IPS-NIHi11 (cell line): Measurements from ENCODE around the gene TCERG1L.

Experiments used
- DNase-seq: peaks from one replicate; pipeline ENCODE4 v3.0.0; 2012; ENCODE audit warnings: mixed read lengths, low spot score

Gene TCERG1L

GRCh38 chr10:131065673-131066305, 245.7 kb downstream of the TCERG1L start:
- no peak for DNase-seq

GRCh38 chr10:131063311-131063710, 248.2 kb downstream of the TCERG1L start:
- DNase-seq = no peak

- DNase-seq = no peak
These were observed 248.8 kb downstream of the TCERG1L start for GRCh38 chr10:131062621-131063260.

GRCh38 chr10:131061216-131061615, 250.3 kb downstream of the TCERG1L start:
- DNase-seq = no peak

- DNase-seq = no peak
These were observed 251.6 kb downstream of the TCERG1L start for GRCh38 chr10:131059881-131060280.

GRCh38 chr10:131058799-131059198, 252.7 kb downstream of the TCERG1L start:
- no peak for DNase-seq

GRCh38 chr10:131056781-131057180, 254.7 kb downstream of the TCERG1L start:
- DNase-seq = no peak

GRCh38 chr10:131056091-131056579, 255.4 kb downstream of the TCERG1L start:
- no peak for DNase-seq

- DNase-seq = no peak
These were observed 256.1 kb downstream of the TCERG1L start for GRCh38 chr10:131055437-131055836.

- DNase-seq = no peak
These were observed 258.3 kb downstream of the TCERG1L start for GRCh38 chr10:131053192-131053591.

- no peak for DNase-seq
These were observed 261.3 kb downstream of the TCERG1L start for GRCh38 chr10:131050162-131050766.

GRCh38 chr10:131049016-131049415, 262.5 kb downstream of the TCERG1L start:
- DNase-seq = peak; percentile 87

GRCh38 chr10:131048606-131049005, 262.9 kb downstream of the TCERG1L start:
- DNase-seq = peak; percentile 51

GRCh38 chr10:131047501-131047900, 264.0 kb downstream of the TCERG1L start:
- no peak for DNase-seq

- DNase-seq = no peak
These were observed 265.3 kb downstream of the TCERG1L start for GRCh38 chr10:131046194-131046593.

- no peak for DNase-seq
These were observed 267.0 kb downstream of the TCERG1L start for GRCh38 chr10:131044379-131045111.

- DNase-seq = no peak
These were observed 268.4 kb downstream of the TCERG1L start for GRCh38 chr10:131043039-131043691.
